DOHH2 (cell line): ENCODE results near the gene CYP2W1.
A peak's percentile ranks its signal among the peaks of the same experiment; 100 is the strongest.

Experiments
- H3F3A ChIP-seq: fragments of 200-600 bp; sonication (generic), shearing (Covaris generic); 2 replicates; pipeline ENCODE4 v1.6.0; 2016; ENCODE audit warnings: antibody characterized with exemption, mild to moderate bottlenecking; ENCODE audit not compliant: control insufficient read depth, insufficient read depth
- H3K27ac ChIP-seq: fragments of 200-600 bp; sonication (generic); 2 replicates; pipeline ENCODE4 v1.5.1; 2014; ENCODE audit warnings: low read depth, mild to moderate bottlenecking, low read length, moderate library complexity
- H3K27me3 ChIP-seq: fragments of 200-600 bp; sonication (generic); 2 replicates; pipeline ENCODE4 v1.6.1; 2014; ENCODE audit warnings: mild to moderate bottlenecking, low read length, mixed read lengths; ENCODE audit not compliant: control insufficient read depth
- H3K36me3 ChIP-seq: fragments of 200-600 bp; sonication (generic); 2 replicates; pipeline ENCODE4 v1.6.1; 2014; ENCODE audit warnings: mild to moderate bottlenecking, low read length, moderate library complexity, mixed read lengths; ENCODE audit not compliant: control insufficient read depth
- H3K4me1 ChIP-seq: fragments of 200-600 bp; sonication (generic); 2 replicates; pipeline ENCODE4 v1.6.1; 2014; ENCODE audit warnings: mild to moderate bottlenecking, low read length, mixed read lengths; ENCODE audit not compliant: control insufficient read depth
- H3K4me2 ChIP-seq: fragments of 200-600 bp; sonication (generic); 2 replicates; pipeline ENCODE4 v1.6.0; 2014; ENCODE audit warnings: mild to moderate bottlenecking, low read length, moderate library complexity
- H3K4me3 ChIP-seq: fragments of 200-600 bp; sonication (generic); 2 replicates; pipeline ENCODE4 v1.5.1; 2014; ENCODE audit warnings: mild to moderate bottlenecking, low read length, mixed read lengths
- H3K79me2 ChIP-seq: fragments of 200-600 bp; sonication (generic); 2 replicates; pipeline ENCODE4 v1.6.1; 2014; ENCODE audit warnings: mild to moderate bottlenecking, low read length, mixed read lengths; ENCODE audit not compliant: control insufficient read depth
- H3K9me2 ChIP-seq: fragments of 200-600 bp; sonication (generic); replicated peaks from 2 replicates; pipeline ENCODE4 v1.6.1; 2014; ENCODE audit warnings: mild to moderate bottlenecking, low read length, mixed read lengths; ENCODE audit not compliant: control insufficient read depth
- H3K9me3 ChIP-seq: fragments of 200-600 bp; sonication (generic); 2 replicates; pipeline ENCODE4 v1.6.1; 2014; ENCODE audit warnings: antibody characterized with exemption, low read length, mixed read lengths; ENCODE audit not compliant: control insufficient read depth, insufficient read depth
- H4K20me1 ChIP-seq: fragments of 200-600 bp; sonication (generic); 2 replicates; pipeline ENCODE4 v1.6.0; 2014; ENCODE audit warnings: low read depth, mild to moderate bottlenecking, antibody characterized with exemption, low read length, moderate library complexity; ENCODE audit not compliant: control insufficient read depth, insufficient read depth
- CTCF ChIP-seq: fragments of 200-600 bp; sonication (generic); IDR thresholded peaks from one replicate; pipeline ENCODE4 v1.5.1; 2014; ENCODE audit warnings: antibody characterized with exemption, mild to moderate bottlenecking, low read depth, low read length; ENCODE audit not compliant: poor library complexity, severe bottlenecking
- EZH2phosphoT487 ChIP-seq: fragments of 200-600 bp; sonication (generic); IDR thresholded peaks from 2 replicates; pipeline ENCODE4 v1.6.1; 2017; ENCODE audit warnings: borderline replicate concordance, mild to moderate bottlenecking, antibody characterized with exemption, low read length, moderate library complexity, mixed read lengths

Gene CYP2W1

GRCh38 chr7:961546-962400 lies 21.2 kb upstream of the CYP2W1 start:
- H3K36me3 ChIP-seq, result peaks cover 14% of the 10 kb centered on the region
- 0 out of 2 replicates have a peak, but pooled peaks cover 2% of the 10 kb centered on the region for H3K27me3 ChIP-seq
- no peak overlapping the region for H3K4me2 ChIP-seq
- peaks cover 4% of the 10 kb centered on the region; the same call in 1 of the 2 replicates for H3K79me2 ChIP-seq
- H3K9me3 ChIP-seq, result no peaks in the 10 kb centered on the region
- H3K27ac ChIP-seq, result no peak overlapping the region
- peaks cover 58% of the 10 kb centered on the region for H3K4me1 ChIP-seq
- H3K4me3 ChIP-seq, result no peak overlapping the region
- no peak for TF ChIP-seq CTCF
- TF ChIP-seq EZH2phosphoT487, result no peak
- no peaks in the 10 kb centered on the region for H3K9me2 ChIP-seq
- H3F3A ChIP-seq, result peaks cover 33% of the 10 kb centered on the region
- peaks cover 4% of the 10 kb centered on the region; the same call in 1 of the 2 replicates for H4K20me1 ChIP-seq

- Histone ChIP-seq H4K20me1 (peaks cover 4% of the 10 kb centered on the region; the same call in 1 of the 2 replicates), H3K4me3 (peak overlapping the region; percentile 59; the same call in 1 of the 2 replicates), H3K36me3 (peaks cover 22% of the 10 kb centered on the region), H3K9me3 (no peaks in the 10 kb centered on the region), H3K4me1 (peaks cover 57% of the 10 kb centered on the region), H3K79me2 (peaks cover 6% of the 10 kb centered on the region), H3K9me2 (no peaks in the 10 kb centered on the region), H3K27me3 (no peaks in the 10 kb centered on the region), H3F3A (peaks cover 39% of the 10 kb centered on the region), H3K4me2 (peak overlapping the region; percentile 71), H3K27ac (peak overlapping the region; percentile 77)
- no peak for TF ChIP-seq EZH2phosphoT487
- TF ChIP-seq CTCF, result no peak
Measured at GRCh38 chr7:962401-963081, 20.4 kb upstream of the CYP2W1 start.

GRCh38 chr7:963236-964078 lies 19.5 kb upstream of the CYP2W1 start:
- H3K4me2 ChIP-seq, result peak overlapping the region; percentile 71
- peaks cover 39% of the 10 kb centered on the region for H3F3A ChIP-seq
- TF ChIP-seq CTCF, result peak; percentile 67
- no peak for TF ChIP-seq EZH2phosphoT487
- peak overlapping the region; percentile 59 for H3K4me3 ChIP-seq
- H3K4me1 ChIP-seq, result peaks cover 51% of the 10 kb centered on the region
- peaks cover 4% of the 10 kb centered on the region; the same call in 1 of the 2 replicates for H4K20me1 ChIP-seq
- no peaks in the 10 kb centered on the region for H3K27me3 ChIP-seq
- H3K27ac ChIP-seq, result peak overlapping the region; percentile 77
- H3K36me3 ChIP-seq, result peaks cover 31% of the 10 kb centered on the region
- no peaks in the 10 kb centered on the region for H3K9me2 ChIP-seq
- no peaks in the 10 kb centered on the region for H3K9me3 ChIP-seq
- H3K79me2 ChIP-seq, result peaks cover 9% of the 10 kb centered on the region
